H1 (cell line): ENCODE results near the gene ANKRD29. TPM values are rescaled to one million over a fixed set of nuclear protein-coding genes. Genes with fewer than 3 reads are reported as not detected.

Experiments used
- CTCF ChIA-PET: fragments of 300-600 bp; sonication (Branson Sonifier 250); formaldehyde crosslinking; loops from one replicate; lab custom pipeline; 2021; ENCODE audit not compliant: partially characterized antibody; lab: Charles Lee
- POLR2A ChIA-PET: fragments of 300-600 bp; sonication (Branson Sonifier 250); formaldehyde crosslinking; loops from one replicate; lab custom pipeline; 2021; ENCODE audit warnings: inconsistent platforms; ENCODE audit not compliant: partially characterized antibody; lab: Charles Lee
- DNase-seq, 2 experiments: peaks; one replicate each; pipeline versions ENCODE4 v3.0.0 to v3.0.0-alpha.2; 2010 to 2022; ENCODE audit warnings: low spot score in 2 of 2, low read depth in 1 of 2, mixed read lengths in 1 of 2
- FAIRE-seq: peaks from 2 replicates; lab custom pipeline; 2011; peaks lifted over from hg19 to GRCh38; lab: Jason Lieb, UNC
- H2AFZ ChIP-seq: 2 replicates; pipeline ENCODE4 v1.8.1; 2012; ENCODE audit warnings: low read length, inconsistent platforms
- H2AK5ac ChIP-seq: 2 replicates; pipeline ENCODE4 v1.6.1; 2013; ENCODE audit warnings: low read depth, low read length
- H2BK120ac ChIP-seq: replicated peaks from 2 replicates; pipeline ENCODE3; 2013; ENCODE audit warnings: low read depth, low read length, inconsistent platforms
- H2BK12ac ChIP-seq: 2 replicates; pipeline ENCODE4 v1.6.1; 2013; ENCODE audit warnings: low read depth, low read length
- H2BK15ac ChIP-seq: 2 replicates; pipeline ENCODE4 v1.6.1; 2013; ENCODE audit warnings: low read length
- H2BK20ac ChIP-seq: 2 replicates; pipeline ENCODE4 v1.6.1; 2013; ENCODE audit warnings: low read length
- H2BK5ac ChIP-seq: 2 replicates; pipeline ENCODE4 v1.6.1; 2013; ENCODE audit warnings: low read depth, low read length
- H3K14ac ChIP-seq: 2 replicates; pipeline ENCODE4 v1.6.1; 2013; ENCODE audit warnings: inconsistent platforms; ENCODE audit not compliant: insufficient read length
- H3K18ac ChIP-seq: 2 replicates; pipeline ENCODE4 v1.6.1; 2013; ENCODE audit warnings: low read length; ENCODE audit errors: extremely low read depth
- H3K23ac ChIP-seq: 2 replicates; pipeline ENCODE4 v1.6.1; 2013; ENCODE audit warnings: inconsistent platforms; ENCODE audit not compliant: insufficient read length
- H3K23me2 ChIP-seq: 2 replicates; pipeline ENCODE4 v1.6.1; 2013; ENCODE audit warnings: low read depth, low read length
- H3K27ac ChIP-seq: 2 replicates; pipeline ENCODE4 v1.6.1; 2011; ENCODE audit warnings: low read depth, low read length, inconsistent platforms
- H3K27me3 ChIP-seq, 4 experiments: replicated peaks in 1 of 4; 1 replicate in 1 of 4; 2 replicates in 3 of 4; pipeline versions ENCODE4 v1.6.1 to v1.8.1; 2011 to 2013; ENCODE audit warnings: low read length in 3 of 4, mild to moderate bottlenecking in 3 of 4, inconsistent platforms in 2 of 4, mixed read lengths in 2 of 4, moderate library complexity in 1 of 4; ENCODE audit not compliant: control insufficient read depth in 3 of 4, insufficient read depth in 3 of 4; ENCODE audit errors: extremely low read depth in 1 of 4
- H3K36me3 ChIP-seq, 4 experiments: 2 replicates each; pipeline versions ENCODE4 v1.6.1 to v1.8.1; 2011 to 2013; ENCODE audit warnings: mild to moderate bottlenecking in 4 of 4, low read length in 3 of 4, moderate library complexity in 2 of 4, control low read depth in 1 of 4, inconsistent platforms in 1 of 4; ENCODE audit not compliant: insufficient read depth in 4 of 4, control insufficient read depth in 2 of 4
- H3K4ac ChIP-seq: replicated peaks from 2 replicates; pipeline ENCODE3; 2013; ENCODE audit warnings: low read length, low read depth, mixed read lengths, inconsistent platforms; ENCODE audit not compliant: insufficient read length
- H3K4me1 ChIP-seq, 4 experiments: replicated peaks in 1 of 4; 1 replicate in 1 of 4; 2 replicates in 3 of 4; pipeline versions ENCODE4 v1.6.1 to v1.8.1; 2011 to 2013; ENCODE audit warnings: low read length in 3 of 4, inconsistent platforms in 2 of 4, mixed read lengths in 1 of 4; ENCODE audit not compliant: insufficient read depth in 4 of 4, control insufficient read depth in 3 of 4
- H3K4me2 ChIP-seq, 2 experiments: 2 replicates each; pipeline versions ENCODE4 v1.6.1 to v1.8.1; 2011 to 2013; ENCODE audit warnings: low read depth in 2 of 2, low read length in 2 of 2, control low read depth in 1 of 2, inconsistent platforms in 1 of 2, mild to moderate bottlenecking in 1 of 2; ENCODE audit not compliant: insufficient read depth in 1 of 2
- H3K4me3 ChIP-seq, 4 experiments: fragments of 200-600, 300-600 bp in 1 of 4; sonication (generic), shearing (Covaris generic), sonication (Bioruptor Twin) in 1 of 4; 2 replicates each; pipeline versions ENCODE4 v1.5.1 to v1.8.1; 2011 to 2016; ENCODE audit warnings: low read length in 4 of 4, low read depth in 3 of 4, control low read depth in 2 of 4, inconsistent platforms in 2 of 4, mild to moderate bottlenecking in 2 of 4, mixed read lengths in 1 of 4, moderate library complexity in 1 of 4; ENCODE audit not compliant: insufficient read depth in 2 of 4; ENCODE audit errors: extremely low read depth in 1 of 4
- H3K56ac ChIP-seq: replicated peaks from 2 replicates; pipeline ENCODE3; 2013; ENCODE audit warnings: low read depth, mild to moderate bottlenecking, mixed read lengths, low read length, inconsistent platforms; ENCODE audit not compliant: insufficient read length
- H3K79me1 ChIP-seq: 2 replicates; pipeline ENCODE4 v1.6.1; 2013; ENCODE audit warnings: low read depth, low read length, control low read depth
- H3K79me2 ChIP-seq, 2 experiments: 2 replicates each; pipeline versions ENCODE4 v1.6.1 to v1.8.1; 2012 to 2013; ENCODE audit warnings: low read length in 2 of 2, mild to moderate bottlenecking in 2 of 2, inconsistent platforms in 1 of 2; ENCODE audit not compliant: insufficient read depth in 2 of 2, control insufficient read depth in 1 of 2
- H3K9ac ChIP-seq, 4 experiments: replicated peaks in 1 of 4; 1 replicate in 1 of 4; 2 replicates in 3 of 4; pipeline versions ENCODE4 v1.6.1 to v1.8.1; 2011 to 2013; ENCODE audit warnings: low read depth in 3 of 4, low read length in 3 of 4, control low read depth in 2 of 4, mild to moderate bottlenecking in 2 of 4, moderate library complexity in 2 of 4, inconsistent platforms in 1 of 4; ENCODE audit errors: extremely low read depth in 1 of 4
- H3K9me3 ChIP-seq, 2 experiments: 2 replicates each; pipeline versions ENCODE4 v1.6.1 to v1.8.1; 2012 to 2013; ENCODE audit warnings: mild to moderate bottlenecking in 2 of 2, moderate library complexity in 2 of 2, control low read depth in 1 of 2, inconsistent platforms in 1 of 2, low read depth in 1 of 2, low read length in 1 of 2, mixed read lengths in 1 of 2; ENCODE audit not compliant: insufficient read depth in 2 of 2
- H4K20me1 ChIP-seq, 2 experiments: replicated peaks in 1 of 2; 2 replicates each; pipeline versions ENCODE3 to v1.8.1; 2011 to 2013; ENCODE audit warnings: inconsistent platforms in 2 of 2, low read length in 2 of 2, mild to moderate bottlenecking in 1 of 2; ENCODE audit not compliant: insufficient read depth in 2 of 2, control insufficient read depth in 1 of 2
- H4K5ac ChIP-seq: 2 replicates; pipeline ENCODE4 v1.6.1; 2013; ENCODE audit warnings: low read length, low read depth, mixed read lengths, inconsistent platforms; ENCODE audit not compliant: insufficient read length
- H4K8ac ChIP-seq: 2 replicates; pipeline ENCODE4 v1.8.0; 2013; ENCODE audit warnings: mild to moderate bottlenecking, moderate library complexity, low read length, inconsistent platforms; ENCODE audit not compliant: insufficient read depth; ENCODE audit errors: extremely low read depth
- H4K91ac ChIP-seq: replicated peaks from 2 replicates; pipeline ENCODE3; 2013; ENCODE audit warnings: low read length, mixed read lengths, inconsistent platforms; ENCODE audit not compliant: insufficient read length
- BCL11A ChIP-seq, 2 experiments: IDR thresholded peaks; one replicate each; pipeline ENCODE4 v1.6.1; 2011; ENCODE audit warnings: low read depth in 2 of 2, low read length in 2 of 2, mild to moderate bottlenecking in 2 of 2
- WGBS, 2 experiments: shearing (Covaris generic) in 1 of 2; methylation state at CpG; one replicate each; pipeline versions ENCODE4 v1.1.6 to v1.1.7; 2013 to 2015; ENCODE audit warnings: low lambda C conversion rate in 2 of 2, mixed read lengths in 2 of 2, inconsistent platforms in 1 of 2, low coverage in 1 of 2, missing lambda C conversion rate in 1 of 2; ENCODE audit not compliant: insufficient replicate concordance in 2 of 2, insufficient coverage in 1 of 2, insufficient read length in 1 of 2; ENCODE audit errors: extremely low coverage in 1 of 2, missing lambda C conversion rate in 1 of 2; 5-methylcytosine and 5-hydroxymethylcytosine counted together
- polyA plus RNA-seq, 7 experiments: library from polyadenylated mRNA; depleted of rRNA in 3 of 7; stranded (reverse) in 5 of 7; unstranded in 2 of 7; fragments of >200 nt in 5 of 7; fragments of 200-250 nt in 2 of 7; gene quantifications; 1 replicate in 5 of 7; 2 replicates in 1 of 7; 4 replicates in 1 of 7; pipeline versions ENCODE4 v1.2.1 to v1.2.3, GENCODE V29; 2011 to 2013; ENCODE audit warnings: missing spikeins in 2 of 7, mixed read lengths in 2 of 7
- total RNA-seq: library from RNA; stranded (reverse); fragmentation: NEBNext Ultra II Directional; extraction: Animal tissue kit (Norgen Biotek cat#: 25700); gene quantifications from 2 replicates; pipeline ENCODE4 v1.2.1, GENCODE V29; 2021

ANKRD29 gene
- total and polyA plus RNA-seq, 2 of the 8 experiments (the other 6 are each of a cell fraction or from before 2014, with no cell fraction given), result 3.0 to 7.3 TPM

DNA sequence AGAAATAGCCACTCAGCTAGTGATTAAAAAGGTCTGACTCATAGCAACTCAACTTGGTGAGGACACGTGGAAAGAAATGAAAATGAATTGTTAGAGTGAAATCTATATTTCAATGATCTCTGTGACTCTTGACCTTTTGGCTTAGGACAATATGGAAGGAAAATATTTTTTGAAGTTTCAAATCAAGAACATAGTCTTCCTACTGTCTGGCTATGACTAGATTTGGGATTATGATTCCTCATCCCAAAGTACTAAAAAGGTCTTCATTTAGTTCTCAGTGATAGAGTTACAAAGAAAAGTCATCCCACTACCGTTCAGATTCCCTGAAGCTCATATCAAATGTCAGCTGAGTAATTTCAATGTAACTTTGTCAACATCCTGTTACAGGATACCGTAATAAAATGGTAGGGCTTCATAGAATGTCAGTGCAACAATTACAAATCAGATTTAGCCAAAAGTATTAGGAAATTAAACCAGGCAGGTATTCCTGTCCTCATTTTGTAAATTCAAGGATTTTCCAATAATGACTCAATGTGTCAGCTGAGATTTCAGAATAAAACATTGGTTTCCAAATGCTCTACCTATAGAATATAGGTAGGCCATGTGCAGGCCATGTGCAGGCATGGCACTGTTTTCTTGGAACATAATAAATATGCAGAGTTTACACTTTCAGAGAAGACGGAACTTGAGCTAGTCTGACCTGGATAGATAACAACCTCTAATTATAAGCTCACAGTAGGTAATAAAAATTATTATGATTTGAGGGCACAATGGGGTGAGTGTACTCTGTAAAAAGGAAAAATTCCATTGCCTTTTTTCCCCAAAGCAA, 36.0 kb downstream of the ANKRD29 start:
- no peak for DNase-seq
- Histone ChIP-seq H3K27me3 (no peaks in the 10 kb centered on the region; a peak in 1 of 7 replicates), H4K5ac (no peak overlapping the region), H3K4me2 (no peak overlapping the region), H3K79me1 (no peaks in the 10 kb centered on the region), H2BK5ac (no peak overlapping the region), H2BK20ac (no peak overlapping the region), H2AK5ac (no peak overlapping the region), H2BK15ac (no peak overlapping the region), H3K9ac (no peak overlapping the region), H3K14ac (no peak overlapping the region), H2BK120ac (no peak overlapping the region), H2AFZ (no peak overlapping the region), H3K27ac (no peak overlapping the region), H2BK12ac (no peak overlapping the region), H3K9me3 (no peaks in the 10 kb centered on the region; a peak in 1 of 4 replicates), H4K91ac (no peak overlapping the region), H3K56ac (no peak overlapping the region), H3K23me2 (no peaks in the 10 kb centered on the region), H4K20me1 (no peaks in the 10 kb centered on the region), H3K79me2 (no peaks in the 10 kb centered on the region), H3K36me3 (no peaks in the 10 kb centered on the region), H4K8ac (no peak overlapping the region), H3K4ac (no peak overlapping the region), H3K4me1 (peaks cover 0 to 2% (median under 1%) of the 10 kb centered on the region in 4 experiments; a peak in 3 of 7 replicates), H3K4me3 (no peak overlapping the region), H3K23ac (no peak overlapping the region), H3K18ac (no peak overlapping the region)
- CTCF ChIA-PET, result interaction anchor here (1.1 to 1.9 kb wide), 6 partner anchors 8 to 292 kb away, joined by 3 to 7 read pairs (median 6); no protein-coding TSS in a partner anchor
- FAIRE-seq, result no peak
- POLR2A ChIA-PET, result no interaction called here
- WGBS, 2 experiments, result 94% methylated on average over 4 of the region's 4 CpGs; no CpG with 5 or more reads in 1 of the 2 experiments
- no peak for TF ChIP-seq BCL11A (IDR thresholded peaks at IDR 0.05; ENCODE audit: low read depth in 2 of 2, low read length in 2 of 2)
